GM19351 (cell line): Measurements from ENCODE around the gene CCNYL1.
A peak's percentile ranks its signal among the peaks of the same experiment; 100 is the strongest.

ENCODE experiments used
- ATAC-seq: cut with Tn5 transposase; IDR thresholded peaks from one replicate; pipeline ENCODE4 v1.9.1; 2021; ENCODE audit warnings: mild to moderate bottlenecking, moderate library complexity; ENCODE audit not compliant: unreplicated experiment

The CCNYL1 gene

GRCh38 chr2:207763303-207763917 is 52.0 kb downstream of the CCNYL1 start:
- ATAC-seq: no peak

GRCh38 chr2:207764096-207764630 is 52.7 kb downstream of the CCNYL1 start:
- ATAC-seq: no peak

GRCh38 chr2:207765547-207765946 is 54.1 kb downstream of the CCNYL1 start:
- no peak for ATAC-seq

- no peak for ATAC-seq
These were observed 54.7 kb downstream of the CCNYL1 start for GRCh38 chr2:207766041-207766551.

- no peak for ATAC-seq
These were observed 55.4 kb downstream of the CCNYL1 start for GRCh38 chr2:207766697-207767460.

GRCh38 chr2:207767461-207768167 is 56.2 kb downstream of the CCNYL1 start:
- no peak for ATAC-seq

- peak; percentile 20 for ATAC-seq
These were observed 56.9 kb downstream of the CCNYL1 start for GRCh38 chr2:207768168-207768865.

- peak; percentile 21 for ATAC-seq
These were observed 57.6 kb downstream of the CCNYL1 start for GRCh38 chr2:207768866-207769596.

GRCh38 chr2:207770602-207771404 is 59.4 kb downstream of the CCNYL1 start:
- ATAC-seq: no peak

- no peak for ATAC-seq
These were observed 60.0 kb downstream of the CCNYL1 start for GRCh38 chr2:207771421-207771820.

- ATAC-seq: no peak
These were observed 60.8 kb downstream of the CCNYL1 start for GRCh38 chr2:207772081-207772843.

GRCh38 chr2:207772844-207773205 is 61.4 kb downstream of the CCNYL1 start:
- no peak for ATAC-seq

- no peak for ATAC-seq
These were observed 64.0 kb downstream of the CCNYL1 start for GRCh38 chr2:207775473-207775872.

- ATAC-seq: no peak
These were observed 65.7 kb downstream of the CCNYL1 start for GRCh38 chr2:207777124-207777523.

- ATAC-seq: no peak
These were observed 67.0 kb downstream of the CCNYL1 start for GRCh38 chr2:207778298-207778882.

- no peak for ATAC-seq
These were observed 68.1 kb downstream of the CCNYL1 start for GRCh38 chr2:207779523-207779922.

- ATAC-seq: no peak
These were observed 71.0 kb downstream of the CCNYL1 start for GRCh38 chr2:207782238-207783030.
